Upper lobe of left lung (tissue), 6 donors: ENCODE data around the gene SLC23A2. TPM values are rescaled to one million over a fixed set of nuclear protein-coding genes. Genes with fewer than 3 reads are reported as not detected.

Experiments
- ATAC-seq, 2 donors: fragments of 200-7000 bp; cut with Tn5 transposase; one replicate each; pipeline ENCODE4 v1.9.1; 2022; ENCODE audit warnings: mild to moderate bottlenecking in 2 of 2, moderate library complexity in 2 of 2; ENCODE audit not compliant: low FRiP score in 2 of 2
- DNase-seq, 2 donors: peaks; one replicate each; pipeline ENCODE4 v3.0.0-alpha.2; 2019 to 2020
- H3K27ac ChIP-seq, 4 donors: fragments of 200-600 bp; sonication (generic); one replicate each; pipeline ENCODE4 v1.5.1; 2016 to 2019
- H3K27me3 ChIP-seq, 4 donors: fragments of 200-600 bp; sonication (generic); one replicate each; pipeline ENCODE4 v1.5.1; 2017 to 2019
- H3K36me3 ChIP-seq, 4 donors: fragments of 200-600 bp; sonication (generic); one replicate each; pipeline ENCODE4 v1.5.1; 2016 to 2019
- H3K4me1 ChIP-seq, 4 donors: fragments of 200-600 bp; sonication (generic); one replicate each; pipeline ENCODE4 v1.5.1; 2018 to 2019
- H3K4me3 ChIP-seq, 4 donors: fragments of 200-600 bp; sonication (generic); one replicate each; pipeline ENCODE4 v1.5.1; 2017 to 2019; ENCODE audit warnings: mild to moderate bottlenecking in 2 of 4, moderate library complexity in 1 of 4
- H3K9me3 ChIP-seq, 4 donors: fragments of 200-600 bp; sonication (generic); one replicate each; pipeline ENCODE4 v1.5.1; 2018 to 2019
- CTCF ChIP-seq, 6 experiments: fragments of 450-650 bp in 4 of 6; fragments of 200-600 bp in 2 of 6; sonication (generic) in 2 of 6; IDR thresholded peaks; one replicate each; pipeline ENCODE4 v1.5.1; 2016 to 2019; ENCODE audit warnings: antibody characterized with exemption in 6 of 6
- EP300 ChIP-seq, 4 donors: sonication (generic); formaldehyde crosslinking; IDR thresholded peaks; one replicate each; pipeline ENCODE4 v1.5.1; 2017; ENCODE audit warnings: antibody characterized with exemption in 4 of 4, control low read depth in 2 of 4
- POLR2A ChIP-seq, 4 donors: fragments of 450-650 bp; IDR thresholded peaks; one replicate each; pipeline ENCODE4 v1.5.1; 2016 to 2017; ENCODE audit warnings: antibody characterized with exemption in 4 of 4, mild to moderate bottlenecking in 2 of 4
- POLR2AphosphoS5 ChIP-seq, 2 donors: sonication (generic); formaldehyde crosslinking; IDR thresholded peaks; one replicate each; pipeline ENCODE4 v1.5.1; 2017; ENCODE audit warnings: antibody characterized with exemption in 2 of 2
- WGBS, 2 donors: methylation state at CpG; one replicate each; pipeline ENCODE4 v1.1.5; 2017 to 2018; 5-methylcytosine and 5-hydroxymethylcytosine counted together
- total RNA-seq, 6 donors: library from RNA; depleted of rRNA in 4 of 6; stranded (reverse); fragments of >200 nt in 4 of 6; gene quantifications; one replicate each; pipeline versions ENCODE4 v1.1.0 to v1.2.1, GENCODE V29; 2016 to 2021
- donor health status: DM: no; HTN: no; CAD: no; lungs with moderate emphysema.
- donor health status: DM: no; HTN: yes; CAD: no; lungs with severe emphysema.

The SLC23A2 gene
- total RNA-seq, 6 donors from 2014 or later: 13.1 to 26.2 (median 19.2) TPM

GRCh38 chr20:4937407-4938319 lies 63.6 kb downstream of the SLC23A2 start:
- TF ChIP-seq EP300 (IDR thresholded peaks at IDR 0.05) (no peak), CTCF (IDR thresholded peaks at IDR 0.05) (no peak), POLR2A (IDR thresholded peaks at IDR 0.05) (no peak), POLR2AphosphoS5 (IDR thresholded peaks at IDR 0.05) (no peak)
- no peaks in the 10 kb centered on the region for H3K9me3 ChIP-seq
- DNase-seq (no peak), ATAC-seq (no peak)
- WGBS, 2 donors: 55 to 73% methylated on average over 5 of the region's 5 CpGs
- H3K4me3 ChIP-seq: no peak overlapping the region
- no peaks in the 10 kb centered on the region for H3K27me3 ChIP-seq
- H3K36me3 ChIP-seq: no peaks in the 10 kb centered on the region
- H3K4me1 ChIP-seq: peaks cover 0 to 9% (median 0%) of the 10 kb centered on the region in 4 donors
- H3K27ac ChIP-seq: no peak overlapping the region

- WGBS, 2 donors: 84 to 87% methylated on average over 12 of the region's 12 CpGs
- TF ChIP-seq EP300 (IDR thresholded peaks at IDR 0.05) (no peak), POLR2AphosphoS5 (IDR thresholded peaks at IDR 0.05) (no peak), CTCF (IDR thresholded peaks at IDR 0.05) (no peak), POLR2A (IDR thresholded peaks at IDR 0.05) (no peak)
- H3K9me3 ChIP-seq: no peaks in the 10 kb centered on the region
- peaks cover 0 to 6% (median 0%) of the 10 kb centered on the region in 4 donors for H3K4me1 ChIP-seq
- ATAC-seq (no peak), DNase-seq (no peak)
- H3K36me3 ChIP-seq: peaks cover 0 to 6% (median 0%) of the 10 kb centered on the region in 4 donors
- H3K4me3 ChIP-seq: no peak overlapping the region
- no peaks in the 10 kb centered on the region for H3K27me3 ChIP-seq
- no peak overlapping the region for H3K27ac ChIP-seq
Observed at GRCh38 chr20:4936851-4937406, 64.4 kb downstream of the SLC23A2 start.

- DNase-seq: no peak
- H3K27ac ChIP-seq: no peak overlapping the region
- no peaks in the 10 kb centered on the region for H3K27me3 ChIP-seq
- H3K36me3 ChIP-seq: peaks cover 0 to 8% (median 0%) of the 10 kb centered on the region in 4 donors
- no peak for ATAC-seq
- 94 to 96% methylated on average over 5 to 6 of the region's 6 CpGs for WGBS, 2 donors
- H3K9me3 ChIP-seq: no peaks in the 10 kb centered on the region
- H3K4me3 ChIP-seq: no peak overlapping the region
- peaks cover 0 to 5% (median 0%) of the 10 kb centered on the region in 4 donors for H3K4me1 ChIP-seq
- no peak for TF ChIP-seq EP300 (IDR thresholded peaks at IDR 0.05)
Observed at GRCh38 chr20:4936392-4936850, 64.9 kb downstream of the SLC23A2 start.

GRCh38 chr20:4932061-4932460 lies 69.2 kb downstream of the SLC23A2 start:
- no peaks in the 10 kb centered on the region for H3K4me1 ChIP-seq
- ATAC-seq (no peak), DNase-seq (no peak)
- peaks cover 0 to 17% (median 2%) of the 10 kb centered on the region in 4 donors for H3K36me3 ChIP-seq
- TF ChIP-seq POLR2A (IDR thresholded peaks at IDR 0.05): no peak
- no peak for TF ChIP-seq EP300 (IDR thresholded peaks at IDR 0.05)
- TF ChIP-seq POLR2AphosphoS5 (IDR thresholded peaks at IDR 0.05): no peak
- TF ChIP-seq CTCF (IDR thresholded peaks at IDR 0.05): no peak
- WGBS, 2 donors: 95 to 100% methylated on average over 2 of the region's 2 CpGs
- H3K9me3 ChIP-seq: no peaks in the 10 kb centered on the region
- no peak overlapping the region for H3K4me3 ChIP-seq
- no peaks in the 10 kb centered on the region for H3K27me3 ChIP-seq
- H3K27ac ChIP-seq: no peak overlapping the region

GRCh38 chr20:4929686-4930397 lies 71.5 kb downstream of the SLC23A2 start:
- WGBS, 2 donors: 85 to 87% methylated on average over 5 of the region's 5 CpGs
- H3K9me3 ChIP-seq: no peaks in the 10 kb centered on the region
- peaks cover 0 to 17% (median 2%) of the 10 kb centered on the region in 4 donors for H3K36me3 ChIP-seq
- H3K4me3 ChIP-seq: no peak overlapping the region
- TF ChIP-seq POLR2A (IDR thresholded peaks at IDR 0.05) (no peak), EP300 (IDR thresholded peaks at IDR 0.05) (no peak), POLR2AphosphoS5 (IDR thresholded peaks at IDR 0.05) (no peak), CTCF (IDR thresholded peaks at IDR 0.05) (no peak)
- no peaks in the 10 kb centered on the region for H3K27me3 ChIP-seq
- ATAC-seq (no peak), DNase-seq (no peak)
- no peak overlapping the region for H3K27ac ChIP-seq
- peaks cover 0 to 6% (median 4%) of the 10 kb centered on the region in 4 donors for H3K4me1 ChIP-seq
